ENCODE results near the gene MEGF11.

GRCh38 chr15:65906396-65906795 is 347.2 kb downstream of the MEGF11 start:
- TF ChIP-seq FOXA1 (IDR thresholded peaks at IDR 0.05): no peak
- TF ChIP-seq CTBP1 (IDR thresholded peaks at IDR 0.05; ENCODE audit: borderline replicate concordance): no peak
- no peak for TF ChIP-seq HDGF (IDR thresholded peaks at IDR 0.05; ENCODE audit: borderline replicate concordance)
- TF ChIP-seq ZNF384 (IDR thresholded peaks at IDR 0.05): no peak
- no peak for TF ChIP-seq LEF1 (IDR thresholded peaks at IDR 0.05; ENCODE audit: borderline replicate concordance)
- no peak for TF ChIP-seq FOXM1 (IDR thresholded peaks at IDR 0.05; ENCODE audit: borderline replicate concordance)
- no peak for TF ChIP-seq BHLHE40 (IDR thresholded peaks at IDR 0.05; ENCODE audit: borderline replicate concordance)
- no peak for TF ChIP-seq SP1 (IDR thresholded peaks at IDR 0.05)
- no peak for TF ChIP-seq NFRKB (IDR thresholded peaks at IDR 0.05)
- no peak for TF ChIP-seq PKNOX1 (IDR thresholded peaks at IDR 0.05)
- no peak for TF ChIP-seq ELF4 (IDR thresholded peaks at IDR 0.05)
- no peak for TF ChIP-seq TARDBP (IDR thresholded peaks at IDR 0.05)
- TF ChIP-seq FOXK2 (IDR thresholded peaks at IDR 0.05): no peak
- TF ChIP-seq SUZ12 (IDR thresholded peaks at IDR 0.05): no peak
